ENCODE measurements around the gene KRT20.

The KRT20 gene

DNA sequence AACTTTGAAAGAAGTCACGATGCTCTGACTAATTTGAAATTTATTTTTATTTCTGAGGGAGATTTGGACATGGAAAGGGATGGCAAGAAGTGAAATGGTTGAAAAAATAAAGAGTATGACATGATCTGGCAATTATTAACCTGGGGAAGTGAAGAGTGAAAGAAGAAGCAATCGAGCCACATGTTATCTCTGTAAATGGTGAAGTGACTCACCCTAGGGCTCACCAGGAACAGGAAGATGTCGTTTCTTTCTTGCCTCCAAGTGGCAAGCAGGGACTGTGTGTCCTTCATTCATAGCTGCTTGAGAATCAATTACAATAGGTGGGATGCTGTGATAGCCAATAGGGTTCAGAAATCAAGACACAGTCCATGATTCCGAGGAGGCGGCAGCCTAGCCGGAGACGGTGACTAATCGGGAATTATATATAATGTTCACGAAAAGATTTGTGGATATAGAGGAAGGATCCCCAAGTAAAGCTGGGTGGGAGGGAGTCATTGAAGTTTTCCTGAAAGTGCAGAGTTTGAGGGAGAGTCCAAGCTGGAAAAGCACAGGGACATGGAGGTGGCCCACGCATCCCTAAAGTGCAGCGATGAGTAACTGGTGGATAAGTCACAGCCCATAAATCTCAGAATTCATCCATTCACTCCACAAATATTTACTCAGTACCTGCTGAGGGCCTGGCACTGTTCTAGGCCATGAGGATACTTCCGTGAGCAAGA lies 18.2 kb upstream of the KRT20 start:
- DNase-seq (ENCODE audit: low read depth): peak; percentile 33
- TF ChIP-seq MYC (IDR thresholded peaks at IDR 0.05; ENCODE audit: low read depth, low read length) (no peak), POLR2A (IDR thresholded peaks at IDR 0.05; ENCODE audit: extremely low read depth, insufficient read length) (no peak), CTCF (IDR thresholded peaks at IDR 0.05; ENCODE audit: low read depth, low read length) (no peak)
- TF ChIP-seq, protein P1, sequence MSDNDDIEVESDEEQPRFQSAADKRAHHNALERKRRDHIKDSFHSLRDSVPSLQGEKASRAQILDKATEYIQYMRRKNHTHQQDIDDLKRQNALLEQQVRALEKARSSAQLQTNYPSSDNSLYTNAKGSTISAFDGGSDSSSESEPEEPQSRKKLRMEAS (IDR thresholded peaks at IDR 0.05; ENCODE audit: low read depth, low read length): no peak
- H3K4me3 ChIP-seq (ENCODE audit: low read depth, low read length): no peak overlapping the region

GRCh38 chr17:40902498-40902897 lies 17.5 kb upstream of the KRT20 start:
- DNase-seq (ENCODE audit: low read depth): no peak
- TF ChIP-seq POLR2A (IDR thresholded peaks at IDR 0.05; ENCODE audit: extremely low read depth, insufficient read length) (no peak), CTCF (IDR thresholded peaks at IDR 0.05; ENCODE audit: low read depth, low read length) (no peak), MYC (IDR thresholded peaks at IDR 0.05; ENCODE audit: low read depth, low read length) (no peak)
- TF ChIP-seq, protein P1 (IDR thresholded peaks at IDR 0.05; ENCODE audit: low read depth, low read length): no peak
- H3K4me3 ChIP-seq (ENCODE audit: low read depth, low read length): no peak overlapping the region

- DNase-seq (ENCODE audit: low read depth): no peak
- TF ChIP-seq CTCF (IDR thresholded peaks at IDR 0.05; ENCODE audit: low read depth, low read length) (no peak), MYC (IDR thresholded peaks at IDR 0.05; ENCODE audit: low read depth, low read length) (no peak), POLR2A (IDR thresholded peaks at IDR 0.05; ENCODE audit: extremely low read depth, insufficient read length) (no peak)
- TF ChIP-seq, protein P1 (IDR thresholded peaks at IDR 0.05; ENCODE audit: low read depth, low read length): no peak
- no peak overlapping the region for H3K4me3 ChIP-seq (ENCODE audit: low read depth, low read length)
Observed at GRCh38 chr17:40901981-40902474, 17.0 kb upstream of the KRT20 start.

GRCh38 chr17:40900809-40901356 lies 15.8 kb upstream of the KRT20 start:
- H3K4me3 ChIP-seq (ENCODE audit: low read depth, low read length): no peak overlapping the region
- DNase-seq (ENCODE audit: low read depth): no peak
- TF ChIP-seq MYC (IDR thresholded peaks at IDR 0.05; ENCODE audit: low read depth, low read length): no peak
- TF ChIP-seq, protein P1 (IDR thresholded peaks at IDR 0.05; ENCODE audit: low read depth, low read length): no peak
- no peak for TF ChIP-seq POLR2A (IDR thresholded peaks at IDR 0.05; ENCODE audit: extremely low read depth, insufficient read length)
- TF ChIP-seq CTCF (IDR thresholded peaks at IDR 0.05; ENCODE audit: low read depth, low read length): no peak

- DNase-seq (ENCODE audit: low read depth): no peak
- TF ChIP-seq MYC (IDR thresholded peaks at IDR 0.05; ENCODE audit: low read depth, low read length) (no peak), POLR2A (IDR thresholded peaks at IDR 0.05; ENCODE audit: extremely low read depth, insufficient read length) (no peak), CTCF (IDR thresholded peaks at IDR 0.05; ENCODE audit: low read depth, low read length) (no peak)
- TF ChIP-seq, protein P1 (IDR thresholded peaks at IDR 0.05; ENCODE audit: low read depth, low read length): no peak
- H3K4me3 ChIP-seq (ENCODE audit: low read depth, low read length): no peak overlapping the region
Observed at GRCh38 chr17:40896916-40897455, 11.9 kb upstream of the KRT20 start.
